Upper lobe of left lung (tissue), 6 donors: Measurements from ENCODE around the gene HOXC13. TPM values are rescaled to one million over a fixed set of nuclear protein-coding genes. Genes with fewer than 3 reads are reported as not detected.

Experiments
- ATAC-seq, 2 donors: fragments of 200-7000 bp; cut with Tn5 transposase; one replicate each; pipeline ENCODE4 v1.9.1; 2022; ENCODE audit warnings: mild to moderate bottlenecking in 2 of 2, moderate library complexity in 2 of 2; ENCODE audit not compliant: low FRiP score in 2 of 2
- DNase-seq, 2 donors: peaks; one replicate each; pipeline ENCODE4 v3.0.0-alpha.2; 2019 to 2020
- H3K27ac ChIP-seq, 4 donors: fragments of 200-600 bp; sonication (generic); one replicate each; pipeline ENCODE4 v1.5.1; 2016 to 2019
- H3K27me3 ChIP-seq, 4 donors: fragments of 200-600 bp; sonication (generic); one replicate each; pipeline ENCODE4 v1.5.1; 2017 to 2019
- H3K36me3 ChIP-seq, 4 donors: fragments of 200-600 bp; sonication (generic); one replicate each; pipeline ENCODE4 v1.5.1; 2016 to 2019
- H3K4me1 ChIP-seq, 4 donors: fragments of 200-600 bp; sonication (generic); one replicate each; pipeline ENCODE4 v1.5.1; 2018 to 2019
- H3K4me3 ChIP-seq, 4 donors: fragments of 200-600 bp; sonication (generic); one replicate each; pipeline ENCODE4 v1.5.1; 2017 to 2019; ENCODE audit warnings: mild to moderate bottlenecking in 2 of 4, moderate library complexity in 1 of 4
- H3K9me3 ChIP-seq, 4 donors: fragments of 200-600 bp; sonication (generic); one replicate each; pipeline ENCODE4 v1.5.1; 2018 to 2019
- CTCF ChIP-seq, 6 experiments: fragments of 450-650 bp in 4 of 6; fragments of 200-600 bp in 2 of 6; sonication (generic) in 2 of 6; IDR thresholded peaks; one replicate each; pipeline ENCODE4 v1.5.1; 2016 to 2019; ENCODE audit warnings: antibody characterized with exemption in 6 of 6
- EP300 ChIP-seq, 4 donors: sonication (generic); formaldehyde crosslinking; IDR thresholded peaks; one replicate each; pipeline ENCODE4 v1.5.1; 2017; ENCODE audit warnings: antibody characterized with exemption in 4 of 4, control low read depth in 2 of 4
- POLR2A ChIP-seq, 4 donors: fragments of 450-650 bp; IDR thresholded peaks; one replicate each; pipeline ENCODE4 v1.5.1; 2016 to 2017; ENCODE audit warnings: antibody characterized with exemption in 4 of 4, mild to moderate bottlenecking in 2 of 4
- POLR2AphosphoS5 ChIP-seq, 2 donors: sonication (generic); formaldehyde crosslinking; IDR thresholded peaks; one replicate each; pipeline ENCODE4 v1.5.1; 2017; ENCODE audit warnings: antibody characterized with exemption in 2 of 2
- WGBS, 2 donors: methylation state at CpG; one replicate each; pipeline ENCODE4 v1.1.5; 2017 to 2018; 5-methylcytosine and 5-hydroxymethylcytosine counted together
- total RNA-seq, 6 donors: library from RNA; depleted of rRNA in 4 of 6; stranded (reverse); fragments of >200 nt in 4 of 6; gene quantifications; one replicate each; pipeline versions ENCODE4 v1.1.0 to v1.2.1, GENCODE V29; 2016 to 2021
- donor health status: DM: no; HTN: no; CAD: no; lungs with moderate emphysema.
- donor health status: DM: no; HTN: yes; CAD: no; lungs with severe emphysema.

Gene HOXC13
- total RNA-seq, 6 donors from 2014 or later = not detected

- DNase-seq (no peak), ATAC-seq (no peak)
- Histone ChIP-seq H3K36me3 (no peaks in the 10 kb centered on the region), H3K4me1 (peaks cover 0 to 21% (median 9%) of the 10 kb centered on the region in 4 donors), H3K4me3 (no peak overlapping the region), H3K27ac (no peak overlapping the region), H3K9me3 (no peaks in the 10 kb centered on the region), H3K27me3 (peaks cover 0 to 84% (median 45%) of the 10 kb centered on the region in 4 donors)
- TF ChIP-seq CTCF (IDR thresholded peaks at IDR 0.05) = no peak
- no peak for TF ChIP-seq EP300 (IDR thresholded peaks at IDR 0.05)
- TF ChIP-seq POLR2A (IDR thresholded peaks at IDR 0.05) = no peak
- TF ChIP-seq POLR2AphosphoS5 (IDR thresholded peaks at IDR 0.05) = no peak
- WGBS, 2 donors = 6 to 9% methylated on average over 15 of the region's 15 CpGs
These were observed 27.4 kb downstream of the HOXC13 start for GRCh38 chr12:53966085-53966384.

- peaks cover 0 to 84% (median 45%) of the 10 kb centered on the region in 4 donors for H3K27me3 ChIP-seq
- ATAC-seq (no peak), DNase-seq (peak in 1 of 2 donors; percentile 73)
- 7 to 12% methylated on average over 36 of the region's 36 CpGs for WGBS, 2 donors
- peaks cover 0 to 16% (median 9%) of the 10 kb centered on the region in 4 donors for H3K4me1 ChIP-seq
- no peaks in the 10 kb centered on the region for H3K36me3 ChIP-seq
- no peaks in the 10 kb centered on the region for H3K9me3 ChIP-seq
- TF ChIP-seq CTCF (IDR thresholded peaks at IDR 0.05) (no peak), POLR2AphosphoS5 (IDR thresholded peaks at IDR 0.05) (no peak), POLR2A (IDR thresholded peaks at IDR 0.05) (no peak), EP300 (IDR thresholded peaks at IDR 0.05) (no peak)
- H3K4me3 ChIP-seq = no peak overlapping the region
- no peak overlapping the region for H3K27ac ChIP-seq
These were observed 27.9 kb downstream of the HOXC13 start for GRCh38 chr12:53966385-53967133.

- no peaks in the 10 kb centered on the region for H3K9me3 ChIP-seq
- TF ChIP-seq EP300 (IDR thresholded peaks at IDR 0.05) = no peak
- TF ChIP-seq CTCF (IDR thresholded peaks at IDR 0.05) = no peak
- TF ChIP-seq POLR2AphosphoS5 (IDR thresholded peaks at IDR 0.05) = no peak
- no peak for TF ChIP-seq POLR2A (IDR thresholded peaks at IDR 0.05)
- no peak overlapping the region for H3K27ac ChIP-seq
- 12 to 13% methylated on average over 5 of the region's 5 CpGs for WGBS, 2 donors
- peaks cover 0 to 86% (median 46%) of the 10 kb centered on the region in 4 donors for H3K27me3 ChIP-seq
- H3K36me3 ChIP-seq = no peaks in the 10 kb centered on the region
- no peak for ATAC-seq
- peaks cover 0 to 16% (median 9%) of the 10 kb centered on the region in 4 donors for H3K4me1 ChIP-seq
- H3K4me3 ChIP-seq = no peak overlapping the region
- no peak for DNase-seq
These were observed 28.8 kb downstream of the HOXC13 start for GRCh38 chr12:53967421-53967925.

- H3K27me3 ChIP-seq = peaks cover 0 to 86% (median 51%) of the 10 kb centered on the region in 4 donors
- H3K4me3 ChIP-seq = no peak overlapping the region
- ATAC-seq = no peak
- no peak overlapping the region for H3K27ac ChIP-seq
- H3K4me1 ChIP-seq = peaks cover 1 to 21% (median 14%) of the 10 kb centered on the region in 4 donors
- TF ChIP-seq EP300 (IDR thresholded peaks at IDR 0.05) (no peak), POLR2A (IDR thresholded peaks at IDR 0.05) (no peak), CTCF (IDR thresholded peaks at IDR 0.05) (no peak), POLR2AphosphoS5 (IDR thresholded peaks at IDR 0.05) (no peak)
- H3K9me3 ChIP-seq = no peaks in the 10 kb centered on the region
- DNase-seq = no peak
- WGBS, 2 donors = 15 to 26% methylated on average over 23 to 24 of the region's 24 CpGs
- no peaks in the 10 kb centered on the region for H3K36me3 ChIP-seq
These were observed 29.8 kb downstream of the HOXC13 start for GRCh38 chr12:53968214-53969127.
